ENCODE measurements around the gene GUCY2D. TPM values are rescaled to one million over a fixed set of nuclear protein-coding genes. Genes with fewer than 3 reads are reported as not detected.
"Not testable (repeated sequence)": the region's sequence is repeated elsewhere in the genome, so short reads cannot be mapped to it uniquely, and the experiment has no call there.

GUCY2D gene
- total RNA-seq, 1 donor from 2014 or later = not detected

- DNase-seq (ENCODE audit: low read depth, low spot score) = no peak
Observed at GRCh38 chr17:8044819-8045810, 42.7 kb downstream of the GUCY2D start.

DNA sequence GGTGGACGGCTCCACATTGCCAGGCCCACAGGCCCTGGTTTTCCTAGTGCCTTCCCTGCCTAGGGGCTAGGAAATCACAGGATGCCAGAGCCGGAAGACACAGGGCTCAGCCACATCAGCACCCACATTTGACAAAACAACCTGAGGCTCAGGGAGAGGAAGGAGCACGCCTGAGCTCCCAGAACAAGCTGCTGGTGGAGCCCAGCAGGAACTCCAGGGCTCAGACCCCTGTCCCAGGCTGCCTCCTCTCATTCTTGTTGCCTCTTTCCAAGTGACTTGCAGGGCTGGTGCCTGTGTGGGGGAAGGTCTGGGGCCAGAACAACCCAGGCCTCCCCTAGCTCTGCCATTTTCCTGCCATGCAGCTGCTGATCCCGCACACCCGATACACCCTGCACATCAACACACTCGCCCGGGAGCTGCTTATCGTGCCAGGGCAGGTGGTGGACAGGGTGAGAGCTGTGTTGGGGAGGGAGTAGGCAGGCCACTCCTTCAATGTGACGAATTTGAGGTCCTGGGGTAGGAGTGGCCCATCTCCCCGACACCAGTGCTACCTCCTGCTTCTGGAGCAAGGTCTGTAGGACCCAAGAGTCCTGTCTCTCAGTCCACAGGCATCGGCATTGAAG lies 44.0 kb downstream of the GUCY2D start:
- no peak for DNase-seq (ENCODE audit: low read depth, low spot score)

DNA sequence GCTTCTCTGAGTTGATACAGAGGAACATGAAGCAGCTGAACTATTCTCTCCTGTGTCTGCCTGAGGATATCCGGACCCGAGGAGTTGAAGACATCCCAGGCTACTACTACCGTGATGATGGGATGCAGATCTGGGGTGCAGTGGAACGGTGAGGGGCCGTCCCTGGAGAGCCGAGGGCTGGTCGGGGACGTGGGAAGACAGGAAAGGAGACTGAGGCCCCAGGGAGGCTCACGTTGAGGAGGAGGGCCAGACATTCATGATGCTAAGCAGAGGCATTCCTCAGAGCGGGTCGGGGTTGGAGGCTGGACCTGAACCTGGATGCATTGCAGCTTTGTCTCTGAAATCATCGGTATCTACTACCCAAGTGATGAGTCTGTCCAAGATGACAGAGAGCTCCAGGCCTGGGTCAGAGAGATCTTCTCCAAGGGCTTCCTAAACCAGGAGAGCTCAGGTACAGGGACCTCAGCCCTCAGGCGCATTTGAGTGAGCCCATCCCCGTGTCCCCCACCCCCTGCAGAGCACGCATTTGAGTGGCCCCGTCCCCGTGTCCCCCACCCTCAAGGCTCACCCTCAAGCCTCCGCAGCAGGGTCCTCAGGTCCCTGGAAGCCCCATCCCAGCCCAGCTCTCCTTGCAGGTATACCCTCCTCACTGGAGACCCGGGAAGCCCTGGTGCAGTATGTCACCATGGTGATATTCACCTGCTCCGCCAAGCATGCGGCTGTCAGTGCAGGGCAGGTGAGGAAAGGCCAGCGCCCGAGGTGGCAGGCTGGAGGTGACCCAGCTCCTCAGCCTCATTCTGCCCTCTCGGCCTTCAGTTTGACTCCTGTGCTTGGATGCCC lies 44.7 kb downstream of the GUCY2D start:
- DNase-seq (ENCODE audit: low read depth, low spot score) = no peak

DNA sequence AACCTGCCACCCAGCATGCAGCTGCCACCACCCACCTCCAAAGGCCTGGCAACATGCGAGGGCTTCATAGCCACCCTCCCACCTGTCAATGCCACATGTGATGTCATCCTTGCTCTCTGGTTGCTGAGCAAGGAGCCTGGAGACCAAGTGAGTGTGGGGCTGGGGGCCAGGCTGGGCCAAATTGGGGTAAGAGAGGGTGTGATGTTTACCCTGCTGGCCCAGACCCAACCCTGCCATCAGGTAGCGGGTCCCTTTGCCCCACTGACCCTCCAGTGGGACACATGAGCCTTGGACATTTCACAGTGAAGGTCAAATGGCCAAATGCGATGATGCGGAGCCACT lies 45.3 kb downstream of the GUCY2D start:
- DNase-seq (ENCODE audit: low read depth, low spot score) = no peak

- no peak for DNase-seq (ENCODE audit: low read depth, low spot score)
Observed at GRCh38 chr17:8048236-8048635, 45.8 kb downstream of the GUCY2D start.

GRCh38 chr17:8048736-8049135 lies 46.3 kb downstream of the GUCY2D start:
- no peak for DNase-seq (ENCODE audit: low read depth, low spot score)

- DNase-seq (ENCODE audit: low read depth, low spot score) = no peak
Observed at GRCh38 chr17:8051831-8052230, 49.4 kb downstream of the GUCY2D start.

- DNase-seq (ENCODE audit: low read depth, low spot score) = no peak
Observed at GRCh38 chr17:8052256-8053252, 50.1 kb downstream of the GUCY2D start.

GRCh38 chr17:8053600-8053999 lies 51.2 kb downstream of the GUCY2D start:
- DNase-seq (ENCODE audit: low read depth, low spot score) = no peak

DNA sequence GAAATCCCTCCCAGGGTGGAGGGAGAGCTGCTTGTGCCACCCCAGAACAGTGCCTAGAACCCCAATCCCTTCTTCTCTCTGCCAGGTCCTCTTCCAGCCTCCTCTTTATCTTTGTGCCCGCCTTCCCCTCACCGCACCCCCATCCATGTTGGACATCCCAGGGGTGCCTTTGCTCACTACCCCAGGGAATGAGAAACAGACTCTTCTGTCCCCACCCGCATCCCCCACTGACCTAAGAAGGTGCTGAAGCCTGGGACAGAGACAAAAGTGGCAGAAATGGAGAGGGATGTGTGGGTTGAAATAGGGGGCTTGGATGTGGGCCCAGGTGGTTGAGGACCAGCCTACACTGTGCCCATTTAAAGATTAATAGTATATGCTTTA lies 53.4 kb downstream of the GUCY2D start:
- DNase-seq (ENCODE audit: low read depth, low spot score) = no peak

GRCh38 chr17:8056232-8056975 lies 54.0 kb downstream of the GUCY2D start:
- DNase-seq (ENCODE audit: low read depth, low spot score) = peak; percentile 67

DNA sequence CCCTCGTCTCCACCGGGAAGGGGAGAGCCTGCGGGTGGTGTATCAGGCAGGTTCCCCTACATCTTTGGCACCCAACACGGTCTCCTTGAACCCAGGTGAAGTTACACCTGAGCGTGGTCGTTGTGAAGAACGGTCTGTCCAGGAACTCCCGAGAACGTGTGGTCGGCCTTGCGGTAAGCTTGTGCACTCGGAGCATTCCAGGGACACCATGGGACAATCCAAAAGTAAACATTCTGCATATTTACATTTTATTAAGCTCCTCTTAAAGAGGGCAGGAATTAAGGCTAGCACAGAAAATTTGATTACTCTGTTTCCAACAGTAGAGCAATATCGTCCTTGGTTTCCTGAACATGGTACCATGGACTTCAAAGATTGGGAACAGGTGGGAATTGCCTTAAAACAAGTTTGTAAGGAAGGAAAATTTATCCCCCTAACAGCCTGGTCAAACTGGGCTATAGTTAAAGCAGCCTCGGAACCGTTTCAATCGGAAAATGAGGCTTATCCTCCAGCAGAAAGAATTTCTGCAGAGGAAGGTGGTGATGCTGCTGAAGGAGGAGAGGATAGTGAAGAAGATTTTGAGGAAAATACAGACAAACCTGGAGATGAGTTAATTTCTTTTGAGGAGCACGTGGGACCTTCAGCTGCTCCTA lies 54.7 kb downstream of the GUCY2D start:
- DNase-seq (ENCODE audit: low read depth, low spot score) = no peak

DNA sequence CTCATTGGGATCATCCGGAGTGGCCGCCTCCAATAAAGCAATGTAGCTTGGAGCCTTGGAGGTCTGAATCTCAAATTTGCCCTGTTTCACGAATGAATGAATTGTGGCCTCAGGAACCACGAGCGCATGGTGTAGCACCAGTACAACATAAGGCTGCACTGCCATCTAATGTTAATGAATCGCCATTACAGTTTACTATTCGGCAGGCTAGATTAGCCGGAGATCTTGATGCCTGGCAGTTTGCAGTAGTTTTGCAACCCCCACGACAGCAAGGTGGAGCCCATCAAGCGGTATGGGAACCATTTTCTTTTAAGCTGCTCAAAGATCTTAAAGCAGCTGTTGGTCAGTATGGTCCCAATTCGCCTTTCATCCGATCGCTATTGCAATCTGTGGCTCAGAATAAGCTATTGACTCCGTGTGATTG lies 55.3 kb downstream of the GUCY2D start:
- peak; percentile 37 for DNase-seq (ENCODE audit: low read depth, low spot score)

DNA sequence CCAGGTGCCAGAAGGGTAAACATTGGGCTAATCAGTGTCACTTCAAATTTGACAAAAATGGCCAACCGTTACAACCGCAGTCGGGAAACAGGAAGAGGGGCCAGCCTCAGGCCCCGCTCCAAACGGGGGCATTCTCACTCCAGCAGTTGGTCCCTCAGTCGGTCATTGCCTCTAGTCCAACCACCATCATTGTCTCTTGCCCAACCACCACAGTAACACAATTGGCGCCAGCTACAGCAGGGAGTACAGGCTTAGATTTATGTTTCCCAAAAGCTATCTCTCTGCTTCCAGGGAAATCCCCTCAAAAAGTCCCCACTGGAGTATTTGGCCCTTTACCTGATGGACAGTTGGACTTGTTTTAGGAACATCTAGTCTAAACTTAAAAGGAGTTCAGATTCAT lies 56.7 kb downstream of the GUCY2D start:
- no peak for DNase-seq (ENCODE audit: low read depth, low spot score)

GRCh38 chr17:8060274-8060673 lies 57.9 kb downstream of the GUCY2D start:
- DNase-seq (ENCODE audit: low read depth, low spot score) = peak; percentile 24

DNA sequence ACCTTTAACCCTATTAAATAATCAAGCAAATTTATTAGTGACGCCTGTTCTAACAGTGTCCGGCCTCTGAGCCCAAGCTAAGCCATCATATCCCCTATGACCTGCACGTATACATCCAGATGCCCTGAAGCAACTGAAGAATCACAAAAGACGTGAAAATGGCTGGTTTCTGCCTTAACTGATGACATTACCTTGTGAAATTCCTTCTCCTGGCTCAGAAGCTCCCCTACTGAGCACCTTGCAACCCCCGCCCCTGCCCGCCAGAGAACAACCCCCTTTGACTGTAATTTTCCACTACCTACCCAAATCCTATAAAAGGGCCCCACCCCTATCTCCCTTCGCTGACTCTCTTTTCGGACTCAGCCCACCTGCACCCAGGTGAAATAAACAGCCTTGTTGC lies 59.4 kb downstream of the GUCY2D start:
- DNase-seq (ENCODE audit: low read depth, low spot score) = not testable (repeated sequence)

GRCh38 chr17:8062435-8062806 lies 60.0 kb downstream of the GUCY2D start:
- DNase-seq (ENCODE audit: low read depth, low spot score) = no peak

DNA sequence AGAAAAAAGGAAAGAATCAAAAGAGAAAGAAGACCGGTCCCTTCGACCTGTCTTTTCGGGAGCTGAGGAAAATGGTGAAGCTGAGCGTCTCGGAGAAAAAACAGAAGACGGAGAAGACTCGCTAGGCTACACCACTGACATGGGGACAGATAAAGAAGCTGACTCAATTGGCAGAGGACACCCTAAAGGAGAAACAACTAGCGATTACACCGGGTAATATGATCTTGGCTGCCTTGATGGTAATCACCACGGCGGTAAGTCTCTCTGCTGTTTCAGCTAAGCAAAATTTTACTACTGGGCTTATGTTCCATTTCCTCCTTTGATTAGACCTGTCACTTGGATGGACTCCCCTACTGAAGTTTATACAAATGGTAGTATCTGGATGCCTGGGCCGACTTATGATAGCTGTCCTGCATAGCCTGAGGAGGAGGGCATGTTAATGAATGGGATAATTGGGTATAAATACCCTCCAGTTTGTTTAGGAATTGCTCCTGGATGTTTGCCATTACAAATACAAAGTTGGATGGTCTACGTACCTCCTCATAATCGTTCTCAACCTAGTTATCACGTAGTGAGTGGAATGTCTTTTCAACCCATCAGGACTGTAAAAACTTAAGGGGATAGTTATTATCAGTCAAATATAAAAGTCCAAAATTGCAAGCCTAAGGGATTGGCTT lies 60.5 kb downstream of the GUCY2D start:
- DNase-seq (ENCODE audit: low read depth, low spot score) = no peak
